H9 (cell line): ENCODE measurements around the gene ANKFY1. TPM values are rescaled to one million over a fixed set of nuclear protein-coding genes. Genes with fewer than 3 reads are reported as not detected.

Experiments
- DNase-seq: peaks from one replicate; pipeline ENCODE4 v3.0.0-alpha.2; 2017
- H2AFZ ChIP-seq: one replicate; pipeline ENCODE4 v1.6.1; 2013; ENCODE audit warnings: mild to moderate bottlenecking, low read length, control low read depth, moderate library complexity
- H2AK5ac ChIP-seq: 2 replicates; pipeline ENCODE4 v1.6.1; 2013; ENCODE audit warnings: low read length, control low read depth, mixed read lengths; ENCODE audit not compliant: insufficient read length
- H2BK120ac ChIP-seq: one replicate; pipeline ENCODE4 v1.6.1; 2013; ENCODE audit warnings: low read depth, mild to moderate bottlenecking, low read length, control low read depth, inconsistent platforms; ENCODE audit not compliant: poor library complexity, severe bottlenecking
- H2BK12ac ChIP-seq: 2 replicates; pipeline ENCODE4 v1.6.1; 2013; ENCODE audit warnings: low read length, control low read depth, mixed read lengths, low read depth; ENCODE audit not compliant: insufficient read length
- H2BK15ac ChIP-seq: 2 replicates; pipeline ENCODE4 v1.6.1; 2013; ENCODE audit warnings: low read depth, low read length, control low read depth
- H2BK20ac ChIP-seq: one replicate; pipeline ENCODE4 v1.6.1; 2013; ENCODE audit warnings: low read depth, mild to moderate bottlenecking, low read length, control low read depth, inconsistent platforms; ENCODE audit not compliant: poor library complexity, severe bottlenecking
- H2BK5ac ChIP-seq: 2 replicates; pipeline ENCODE4 v1.6.1; 2013; ENCODE audit warnings: low read length, control low read depth, mixed read lengths; ENCODE audit not compliant: insufficient read length
- H3K14ac ChIP-seq: 2 replicates; pipeline ENCODE4 v1.6.1; 2013; ENCODE audit warnings: low read length, control low read depth; ENCODE audit not compliant: insufficient read depth
- H3K18ac ChIP-seq: 2 replicates; pipeline ENCODE4 v1.6.1; 2013; ENCODE audit warnings: low read depth, mild to moderate bottlenecking, mixed read lengths, low read length, control low read depth; ENCODE audit not compliant: insufficient read length
- H3K23ac ChIP-seq: 2 replicates; pipeline ENCODE4 v1.6.1; 2013; ENCODE audit warnings: low read length, control low read depth, mixed read lengths, low read depth; ENCODE audit not compliant: insufficient read length
- H3K23me2 ChIP-seq: 2 replicates; pipeline ENCODE4 v1.6.1; 2013; ENCODE audit warnings: low read depth, mild to moderate bottlenecking, mixed read lengths, low read length, control low read depth; ENCODE audit not compliant: insufficient read length, poor library complexity, severe bottlenecking
- H3K27ac ChIP-seq: 2 replicates; pipeline ENCODE4 v1.5.1; 2013; ENCODE audit warnings: low read length, control low read depth, mixed read lengths, low read depth; ENCODE audit not compliant: insufficient read length
- H3K27me3 ChIP-seq: 2 replicates; pipeline ENCODE4 v1.6.1; 2013; ENCODE audit warnings: low read length, control low read depth, inconsistent platforms; ENCODE audit not compliant: insufficient read depth
- H3K4ac ChIP-seq: 2 replicates; pipeline ENCODE4 v1.6.1; 2013; ENCODE audit warnings: low read depth, mild to moderate bottlenecking, control low read depth, inconsistent platforms, low read length, moderate library complexity
- H3K4me1 ChIP-seq: 2 replicates; pipeline ENCODE4 v1.6.1; 2013; ENCODE audit warnings: low read length, control low read depth, inconsistent platforms; ENCODE audit not compliant: insufficient read depth
- H3K4me2 ChIP-seq: 2 replicates; pipeline ENCODE4 v1.6.1; 2013; ENCODE audit warnings: low read length, control low read depth, mixed read lengths; ENCODE audit not compliant: insufficient read length, insufficient read depth
- H3K56ac ChIP-seq: 2 replicates; pipeline ENCODE4 v1.6.1; 2013; ENCODE audit warnings: low read depth, mild to moderate bottlenecking, mixed read lengths, low read length, control low read depth; ENCODE audit not compliant: insufficient read length
- H3K79me1 ChIP-seq: 2 replicates; pipeline ENCODE4 v1.6.1; 2013; ENCODE audit warnings: low read depth, mild to moderate bottlenecking, moderate library complexity, low read length, control low read depth, inconsistent platforms; ENCODE audit not compliant: insufficient read depth, poor library complexity, severe bottlenecking
- H3K79me2 ChIP-seq: 2 replicates; pipeline ENCODE4 v1.6.1; 2013; ENCODE audit warnings: low read length, control low read depth, inconsistent platforms; ENCODE audit not compliant: insufficient read depth
- H3K9ac ChIP-seq: 2 replicates; pipeline ENCODE4 v1.6.1; 2013; ENCODE audit warnings: low read length, control low read depth, mixed read lengths; ENCODE audit not compliant: insufficient read length; ENCODE audit errors: extremely low read depth
- H3K9me3 ChIP-seq: one replicate; pipeline ENCODE4 v1.6.1; 2013; ENCODE audit warnings: low read depth, low read length, inconsistent platforms; ENCODE audit not compliant: control insufficient read depth
- H3T11ph ChIP-seq: one replicate; pipeline ENCODE4 v1.6.1; 2013; ENCODE audit warnings: mild to moderate bottlenecking, low read length, control low read depth, inconsistent platforms
- H4K20me1 ChIP-seq: one replicate; pipeline ENCODE4 v1.6.1; 2013; ENCODE audit not compliant: control insufficient read depth, insufficient read length, insufficient read depth
- H4K5ac ChIP-seq: 2 replicates; pipeline ENCODE4 v1.6.1; 2013; ENCODE audit warnings: low read depth, mild to moderate bottlenecking, mixed read lengths, low read length, control low read depth; ENCODE audit not compliant: insufficient read length
- H4K8ac ChIP-seq: replicated peaks from 2 replicates; pipeline ENCODE4 v1.6.1; 2013; ENCODE audit warnings: low read length, control low read depth, mixed read lengths, low read depth; ENCODE audit not compliant: insufficient read length
- H4K91ac ChIP-seq: 2 replicates; pipeline ENCODE4 v1.6.1; 2013; ENCODE audit warnings: low read depth, mild to moderate bottlenecking, moderate library complexity, mixed read lengths, low read length, control low read depth; ENCODE audit not compliant: insufficient read length
- H3K27ac Mint-ChIP-seq, 3 experiments: 2 replicates in 2 of 3; 3 replicates in 1 of 3; pipeline ENCODE4 v1.8.0; 2020 to 2021; ENCODE audit warnings: mixed read lengths in 3 of 3, mild to moderate bottlenecking in 1 of 3, moderate library complexity in 1 of 3
- H3K27me3 Mint-ChIP-seq: 2 replicates; pipeline ENCODE4 v1.8.0; 2021; ENCODE audit warnings: low read depth, mild to moderate bottlenecking, moderate library complexity, mixed read lengths
- H3K36me3 Mint-ChIP-seq, 3 experiments: 2 replicates in 2 of 3; 3 replicates in 1 of 3; pipeline ENCODE4 v1.8.0; 2020 to 2021; ENCODE audit warnings: low read depth in 3 of 3, mixed read lengths in 3 of 3; ENCODE audit not compliant: insufficient read depth in 1 of 3
- H3K4me1 Mint-ChIP-seq, 2 experiments: 2 replicates each; pipeline ENCODE4 v1.8.0; 2020; ENCODE audit warnings: mixed read lengths in 2 of 2
- H3K4me3 Mint-ChIP-seq, 2 experiments: 2 replicates in 1 of 2; 3 replicates in 1 of 2; pipeline ENCODE4 v1.8.0; 2020 to 2021; ENCODE audit warnings: mild to moderate bottlenecking in 2 of 2, mixed read lengths in 2 of 2, moderate library complexity in 1 of 2
- H3K9me3 Mint-ChIP-seq, 2 experiments: 2 replicates in 1 of 2; 3 replicates in 1 of 2; pipeline ENCODE4 v1.8.0; 2020; ENCODE audit warnings: mild to moderate bottlenecking in 2 of 2, mixed read lengths in 2 of 2, moderate library complexity in 1 of 2
- CTCF ChIP-seq: fragments of 200-600 bp; sonication (generic); conservative IDR thresholded peaks from 3 replicates; pipeline ENCODE4 v1.8.0; 2021; ENCODE audit warnings: antibody characterized with exemption, mild to moderate bottlenecking
- WGBS: extraction: QIAGEN DNeasy Blood & Tissue Kit; methylation state at CpG from one replicate; pipeline ENCODE4 v1.1.7; 2013; ENCODE audit warnings: missing lambda C conversion rate, low lambda C conversion rate, mixed read lengths; ENCODE audit not compliant: insufficient read length; ENCODE audit errors: extremely low coverage; 5-methylcytosine and 5-hydroxymethylcytosine counted together
- total RNA-seq: library from RNA; stranded (reverse); gene quantifications from 2 replicates; pipeline ENCODE4 v1.2.1, GENCODE V29; 2021

ANKFY1 gene
- total RNA-seq, 1 experiment from 2014 or later = 51.9 TPM

DNA sequence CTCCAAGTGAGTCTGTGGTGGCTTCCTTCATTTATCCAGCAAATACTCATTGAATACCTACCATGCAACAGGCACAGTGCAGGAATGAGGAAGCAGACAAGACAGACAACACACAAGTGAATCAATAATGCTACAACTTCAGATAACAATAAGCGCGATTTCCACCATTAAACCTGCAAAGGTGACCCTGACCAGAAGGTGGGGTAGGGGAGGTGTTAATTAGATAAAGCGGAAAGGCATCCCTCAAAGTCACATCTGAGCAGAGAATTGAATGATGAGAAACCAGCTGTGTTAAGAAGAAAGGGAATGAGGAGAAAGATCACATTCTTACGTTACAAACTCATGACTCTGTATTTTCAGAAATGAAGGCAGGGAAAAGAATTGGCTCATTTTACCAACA lies 147.3 kb downstream of the ANKFY1 start:
- Histone ChIP-seq H4K5ac (no peak overlapping the region), H3K9ac (no peak overlapping the region), H3K27ac (no peak overlapping the region), H3K23ac (no peak overlapping the region), H3K56ac (no peak overlapping the region), H2BK20ac (no peak overlapping the region), H4K8ac (no peak overlapping the region), H2BK120ac (no peak overlapping the region), H2AK5ac (no peak overlapping the region), H3K18ac (no peak overlapping the region), H3K23me2 (no peaks in the 10 kb centered on the region), H2BK15ac (no peak overlapping the region), H3K9me3 (no peaks in the 10 kb centered on the region), H3T11ph (no peak overlapping the region), H3K4ac (no peak overlapping the region), H3K4me2 (no peak overlapping the region), H3K79me2 (no peaks in the 10 kb centered on the region), H2BK12ac (no peak overlapping the region), H2AFZ (no peak overlapping the region), H3K4me1 (no peaks in the 10 kb centered on the region), H3K27me3 (no peaks in the 10 kb centered on the region), H3K79me1 (no peaks in the 10 kb centered on the region), H4K91ac (no peak overlapping the region), H4K20me1 (no peaks in the 10 kb centered on the region), H2BK5ac (no peak overlapping the region), H3K14ac (no peak overlapping the region)
- Mint-ChIP-seq H3K4me1 (no peaks in the 10 kb centered on the region), H3K9me3 (no peaks in the 10 kb centered on the region), H3K4me3 (no peak overlapping the region), H3K27me3 (no peaks in the 10 kb centered on the region), H3K36me3 (peaks cover 4 to 29% (median 13%) of the 10 kb centered on the region in 3 experiments; a peak in 6 of 7 replicates), H3K27ac (peak overlapping the region in 1 of 3 experiments; percentile 62; a peak in 1 of 7 replicates)
- DNase-seq = no peak
- WGBS = no CpG with 5 or more reads among the region's 4 CpGs
- TF ChIP-seq CTCF = peak; percentile 51

Other genes with a start within 250 kb of the ANKFY1 start
- gene ZZEF1, start 120.9 kb downstream of the ANKFY1 start, total RNA-seq = 17.4 and 22.1 TPM in 2 replicates
- 7.8 and 8.4 TPM in 2 replicates for gene CYB5D2, start 120.8 kb downstream of the ANKFY1 start, total RNA-seq
- gene UBE2G1, start 102.7 kb upstream of the ANKFY1 start, total RNA-seq = 185 and 188 TPM in 2 replicates
- gene SPNS3, start 170.0 kb upstream of the ANKFY1 start, total RNA-seq = not detected in 2 replicates
- gene SPNS2, start 234.9 kb upstream of the ANKFY1 start, total RNA-seq = 0.33 and 0.77 TPM in 2 replicates